NB4 (cell line): ENCODE measurements around the gene CASQ2.

Experiments used
- CTCF ChIP-seq: IDR thresholded peaks from one replicate; pipeline ENCODE4 v1.5.1; 2012; ENCODE audit warnings: low read depth, low read length
- MAX ChIP-seq: IDR thresholded peaks from 2 replicates; pipeline ENCODE4 v1.6.1; 2011; ENCODE audit warnings: low read depth, low read length
- MYC ChIP-seq: IDR thresholded peaks from 2 replicates; pipeline ENCODE4 v1.6.1; 2011; ENCODE audit warnings: low read depth, low read length
- POLR2A ChIP-seq: IDR thresholded peaks from 2 replicates; pipeline ENCODE4 v1.6.1; 2011; ENCODE audit warnings: mild to moderate bottlenecking; ENCODE audit not compliant: insufficient read length; ENCODE audit errors: extremely low read depth

- TF ChIP-seq POLR2A (no peak), CTCF (no peak), MAX (no peak), MYC (no peak)
Measured at GRCh38 chr1:115790356-115790755, 21.8 kb upstream of the CASQ2 start.
